Immature natural killer cell (primary cell): Measurements from ENCODE around the gene MNX1. TPM values are rescaled to one million over a fixed set of nuclear protein-coding genes. Genes with fewer than 3 reads are reported as not detected.

Source experiments
- DNase-seq, 3 donors: peaks; one replicate each; pipeline ENCODE4 v3.0.0; 2022; ENCODE audit warnings: mixed read lengths in 1 of 3
- H3K27ac Mint-ChIP-seq, 6 donors: one replicate each; pipeline ENCODE4 v1.8.0; 2020; ENCODE audit warnings: mixed read lengths in 6 of 6, mild to moderate bottlenecking in 5 of 6, inconsistent platforms in 4 of 6, moderate library complexity in 3 of 6
- H3K27me3 Mint-ChIP-seq, 3 donors: one replicate each; pipeline ENCODE4 v1.8.0; 2020 to 2021; ENCODE audit warnings: low read depth in 3 of 3, mild to moderate bottlenecking in 3 of 3, mixed read lengths in 3 of 3, moderate library complexity in 3 of 3, inconsistent platforms in 1 of 3
- H3K36me3 Mint-ChIP-seq, 3 donors: one replicate each; pipeline ENCODE4 v1.8.0; 2020; ENCODE audit warnings: mixed read lengths in 3 of 3, inconsistent platforms in 2 of 3, mild to moderate bottlenecking in 2 of 3
- H3K4me1 Mint-ChIP-seq, 2 donors: one replicate each; pipeline ENCODE4 v1.8.0; 2020; ENCODE audit warnings: inconsistent platforms in 2 of 2, mild to moderate bottlenecking in 2 of 2, mixed read lengths in 2 of 2, moderate library complexity in 1 of 2
- H3K4me3 Mint-ChIP-seq, 5 donors: one replicate each; pipeline ENCODE4 v1.8.0; 2020; ENCODE audit warnings: mild to moderate bottlenecking in 5 of 5, mixed read lengths in 5 of 5, inconsistent platforms in 3 of 5, moderate library complexity in 3 of 5
- H3K9me3 Mint-ChIP-seq, 6 donors: one replicate each; pipeline ENCODE4 v1.8.0; 2020; ENCODE audit warnings: mild to moderate bottlenecking in 6 of 6, mixed read lengths in 6 of 6, inconsistent platforms in 4 of 6, moderate library complexity in 3 of 6
- polyA plus RNA-seq, 3 donors: library from polyadenylated mRNA; unstranded; fragments of 300-500 nt; fragmentation: Illumina TruSeq; gene quantifications; one replicate each; pipeline ENCODE4 v1.2.3, GENCODE V29; 2021

The MNX1 gene
- polyA plus RNA-seq, 3 donors from 2014 or later = not detected

- no peak for DNase-seq
- no peaks in the 10 kb centered on the region for H3K9me3 Mint-ChIP-seq
- H3K36me3 Mint-ChIP-seq = no peaks in the 10 kb centered on the region
- H3K27me3 Mint-ChIP-seq = peaks cover 0 to 4% (median 0%) of the 10 kb centered on the region in 3 donors
- H3K27ac Mint-ChIP-seq = no peak overlapping the region
- no peaks in the 10 kb centered on the region for H3K4me1 Mint-ChIP-seq
- no peak overlapping the region for H3K4me3 Mint-ChIP-seq
These were observed 31.2 kb upstream of the MNX1 start for GRCh38 chr7:157041514-157042277.

GRCh38 chr7:157041004-157041403 lies 30.5 kb upstream of the MNX1 start:
- no peaks in the 10 kb centered on the region for H3K9me3 Mint-ChIP-seq
- no peak overlapping the region for H3K27ac Mint-ChIP-seq
- H3K4me3 Mint-ChIP-seq = no peak overlapping the region
- H3K27me3 Mint-ChIP-seq = peaks cover 0 to 4% (median 0%) of the 10 kb centered on the region in 3 donors
- DNase-seq = no peak
- no peaks in the 10 kb centered on the region for H3K36me3 Mint-ChIP-seq
- no peaks in the 10 kb centered on the region for H3K4me1 Mint-ChIP-seq

- no peak overlapping the region for H3K4me3 Mint-ChIP-seq
- H3K4me1 Mint-ChIP-seq = no peaks in the 10 kb centered on the region
- DNase-seq = no peak
- peaks cover 0 to 3% (median 0%) of the 10 kb centered on the region in 3 donors for H3K27me3 Mint-ChIP-seq
- H3K36me3 Mint-ChIP-seq = no peaks in the 10 kb centered on the region
- no peaks in the 10 kb centered on the region for H3K9me3 Mint-ChIP-seq
- H3K27ac Mint-ChIP-seq = no peak overlapping the region
These were observed 27.2 kb upstream of the MNX1 start for GRCh38 chr7:157037635-157038034.

GRCh38 chr7:157037028-157037427 lies 26.6 kb upstream of the MNX1 start:
- Mint-ChIP-seq H3K4me1 (no peaks in the 10 kb centered on the region), H3K4me3 (no peak overlapping the region), H3K36me3 (no peaks in the 10 kb centered on the region), H3K27me3 (peaks cover 0 to 2% (median 0%) of the 10 kb centered on the region in 3 donors), H3K27ac (no peak overlapping the region), H3K9me3 (no peaks in the 10 kb centered on the region)
- no peak for DNase-seq

GRCh38 chr7:157035979-157036378 lies 25.5 kb upstream of the MNX1 start:
- Mint-ChIP-seq H3K4me3 (no peak overlapping the region), H3K4me1 (no peaks in the 10 kb centered on the region), H3K36me3 (no peaks in the 10 kb centered on the region), H3K9me3 (peaks cover 0 to 2% (median 0%) of the 10 kb centered on the region in 6 donors), H3K27me3 (peaks cover 0 to 3% (median 2%) of the 10 kb centered on the region in 3 donors), H3K27ac (no peak overlapping the region)
- DNase-seq = no peak

- Mint-ChIP-seq H3K27me3 (peaks cover 0 to 3% (median 2%) of the 10 kb centered on the region in 3 donors), H3K4me1 (no peaks in the 10 kb centered on the region), H3K36me3 (no peaks in the 10 kb centered on the region), H3K27ac (no peak overlapping the region), H3K9me3 (peaks cover 0 to 2% (median 0%) of the 10 kb centered on the region in 6 donors), H3K4me3 (no peak overlapping the region)
- DNase-seq = no peak
These were observed 24.8 kb upstream of the MNX1 start for GRCh38 chr7:157035302-157035701.

GRCh38 chr7:157033483-157034473 lies 23.3 kb upstream of the MNX1 start:
- Mint-ChIP-seq H3K4me1 (no peaks in the 10 kb centered on the region), H3K36me3 (no peaks in the 10 kb centered on the region), H3K9me3 (peaks cover 0 to 2% (median 0%) of the 10 kb centered on the region in 6 donors), H3K27ac (no peak overlapping the region), H3K4me3 (no peak overlapping the region), H3K27me3 (peaks cover 3 to 5% (median 3%) of the 10 kb centered on the region in 3 donors)
- DNase-seq = no peak

- Mint-ChIP-seq H3K27ac (no peak overlapping the region), H3K36me3 (no peaks in the 10 kb centered on the region), H3K4me1 (no peaks in the 10 kb centered on the region), H3K9me3 (peaks cover 0 to 2% (median 0%) of the 10 kb centered on the region in 6 donors), H3K27me3 (peaks cover 3 to 5% (median 3%) of the 10 kb centered on the region in 3 donors), H3K4me3 (no peak overlapping the region)
- DNase-seq = no peak
These were observed 22.4 kb upstream of the MNX1 start for GRCh38 chr7:157032644-157033482.

- Mint-ChIP-seq H3K4me3 (no peak overlapping the region), H3K36me3 (no peaks in the 10 kb centered on the region), H3K27ac (no peak overlapping the region), H3K4me1 (no peaks in the 10 kb centered on the region), H3K27me3 (peaks cover 4 to 7% (median 7%) of the 10 kb centered on the region in 3 donors), H3K9me3 (peaks cover 0 to 2% (median 0%) of the 10 kb centered on the region in 6 donors)
- DNase-seq = no peak
These were observed 21.7 kb upstream of the MNX1 start for GRCh38 chr7:157032128-157032527.

GRCh38 chr7:157028199-157028903 lies 17.9 kb upstream of the MNX1 start:
- no peak for DNase-seq
- Mint-ChIP-seq H3K4me1 (no peaks in the 10 kb centered on the region), H3K36me3 (no peaks in the 10 kb centered on the region), H3K27me3 (peaks cover 9 to 22% (median 11%) of the 10 kb centered on the region in 3 donors), H3K9me3 (peaks cover 0 to 2% (median 0%) of the 10 kb centered on the region in 6 donors), H3K27ac (no peak overlapping the region), H3K4me3 (no peak overlapping the region)

GRCh38 chr7:157027568-157028198 lies 17.2 kb upstream of the MNX1 start:
- Mint-ChIP-seq H3K27ac (no peak overlapping the region), H3K27me3 (peaks cover 12 to 23% (median 12%) of the 10 kb centered on the region in 3 donors), H3K36me3 (no peaks in the 10 kb centered on the region), H3K4me1 (no peaks in the 10 kb centered on the region), H3K9me3 (peaks cover 0 to 2% (median 0%) of the 10 kb centered on the region in 6 donors), H3K4me3 (no peak overlapping the region)
- no peak for DNase-seq

GRCh38 chr7:157024716-157025115 lies 14.3 kb upstream of the MNX1 start:
- Mint-ChIP-seq H3K27ac (no peak overlapping the region), H3K4me3 (no peak overlapping the region), H3K9me3 (no peaks in the 10 kb centered on the region), H3K36me3 (no peaks in the 10 kb centered on the region), H3K4me1 (no peaks in the 10 kb centered on the region), H3K27me3 (peaks cover 13 to 32% (median 24%) of the 10 kb centered on the region in 3 donors)
- DNase-seq = no peak
